ENCODE measurements around the gene ACO1. TPM values are rescaled to one million over a fixed set of nuclear protein-coding genes. Genes with fewer than 3 reads are reported as not detected.
"Not testable (repeated sequence)": the region's sequence is repeated elsewhere in the genome, so short reads cannot be mapped to it uniquely, and the experiment has no call there.

The ACO1 gene
- total RNA-seq, 2 experiments from 2014 or later: 15.3 to 15.7 TPM

DNA sequence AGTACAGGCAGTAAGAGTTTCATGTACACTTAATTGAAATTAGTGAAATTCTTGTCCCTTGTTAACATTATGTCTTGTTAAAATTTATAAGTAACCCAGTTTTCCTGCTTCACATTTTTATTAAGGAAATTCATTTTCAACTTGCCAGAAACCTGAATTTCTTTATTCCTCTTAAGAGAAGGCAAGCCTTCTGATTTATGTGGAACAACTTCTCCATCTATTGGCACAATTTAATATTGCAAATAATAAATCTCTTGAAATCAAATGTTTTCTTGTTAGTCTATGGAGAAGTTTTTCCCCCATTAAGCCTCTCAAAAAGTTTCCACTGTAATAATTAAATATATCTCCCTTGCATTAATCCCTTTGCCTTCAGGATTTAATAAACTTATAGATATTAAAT is 33.8 kb upstream of the ACO1 start:
- no peaks in the 10 kb centered on the region for H3K9me3 Mint-ChIP-seq

DNA sequence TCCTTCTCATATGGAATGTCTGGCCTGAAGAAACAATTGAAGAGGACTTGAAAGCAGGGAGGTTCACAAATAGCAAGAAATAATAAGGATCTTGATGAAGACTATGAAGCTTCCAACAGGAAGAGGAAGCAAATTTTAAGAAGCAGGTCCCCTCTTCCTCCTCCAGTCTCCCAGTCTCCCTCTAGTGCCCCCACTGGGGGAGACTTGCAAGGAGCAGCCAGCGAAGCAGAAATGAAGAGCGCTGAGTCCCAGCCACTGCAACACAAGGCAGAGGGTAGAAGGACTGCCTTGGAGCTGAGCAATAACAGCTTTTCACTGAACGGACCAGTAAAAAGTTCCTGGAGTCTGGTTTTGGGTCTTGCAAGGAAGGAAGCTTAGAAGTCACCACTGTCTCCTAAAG is 32.6 kb upstream of the ACO1 start:
- H3K9me3 Mint-ChIP-seq: no peaks in the 10 kb centered on the region
- DNase-seq: no peak
- no peaks in the 10 kb centered on the region for H3K27me3 Mint-ChIP-seq
- H3K36me3 Mint-ChIP-seq (ENCODE audit: low read depth): no peaks in the 10 kb centered on the region
- CTCF ChIA-PET: no interaction called here
- H3K4me3 Mint-ChIP-seq: no peak overlapping the region
- intact Hi-C loops (cut with micrococcal nuclease): no loop called here
- H3K27ac Mint-ChIP-seq: no peak overlapping the region
- POLR2A ChIA-PET: no interaction called here
- no peak for ATAC-seq
- TF ChIP-seq, protein P1, sequence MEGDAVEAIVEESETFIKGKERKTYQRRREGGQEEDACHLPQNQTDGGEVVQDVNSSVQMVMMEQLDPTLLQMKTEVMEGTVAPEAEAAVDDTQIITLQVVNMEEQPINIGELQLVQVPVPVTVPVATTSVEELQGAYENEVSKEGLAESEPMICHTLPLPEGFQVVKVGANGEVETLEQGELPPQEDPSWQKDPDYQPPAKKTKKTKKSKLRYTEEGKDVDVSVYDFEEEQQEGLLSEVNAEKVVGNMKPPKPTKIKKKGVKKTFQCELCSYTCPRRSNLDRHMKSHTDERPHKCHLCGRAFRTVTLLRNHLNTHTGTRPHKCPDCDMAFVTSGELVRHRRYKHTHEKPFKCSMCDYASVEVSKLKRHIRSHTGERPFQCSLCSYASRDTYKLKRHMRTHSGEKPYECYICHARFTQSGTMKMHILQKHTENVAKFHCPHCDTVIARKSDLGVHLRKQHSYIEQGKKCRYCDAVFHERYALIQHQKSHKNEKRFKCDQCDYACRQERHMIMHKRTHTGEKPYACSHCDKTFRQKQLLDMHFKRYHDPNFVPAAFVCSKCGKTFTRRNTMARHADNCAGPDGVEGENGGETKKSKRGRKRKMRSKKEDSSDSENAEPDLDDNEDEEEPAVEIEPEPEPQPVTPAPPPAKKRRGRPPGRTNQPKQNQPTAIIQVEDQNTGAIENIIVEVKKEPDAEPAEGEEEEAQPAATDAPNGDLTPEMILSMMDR (IDR thresholded peaks at IDR 0.05): no peak
- no peaks in the 10 kb centered on the region for H3K4me1 Mint-ChIP-seq (ENCODE audit: low read depth)

More for the DNA sequence above, 33.8 kb upstream of the ACO1 start:
- Mint-ChIP-seq H3K36me3 (ENCODE audit: low read depth) (no peaks in the 10 kb centered on the region), H3K27me3 (no peaks in the 10 kb centered on the region), H3K4me3 (no peak overlapping the region), H3K4me1 (ENCODE audit: low read depth) (no peaks in the 10 kb centered on the region), H3K27ac (no peak overlapping the region)
- intact Hi-C loops (cut with micrococcal nuclease): no loop called here
- DNase-seq (no peak), ATAC-seq (no peak)
- TF ChIP-seq, protein P1 (IDR thresholded peaks at IDR 0.05): peak; percentile 46
- ChIA-PET CTCF (interaction anchor here (0.8 to 1.0 kb wide), 3 partner anchors 10 to 231 kb away, joined by 3 read pairs; no protein-coding TSS in a partner anchor), POLR2A (no interaction called here)

DNA sequence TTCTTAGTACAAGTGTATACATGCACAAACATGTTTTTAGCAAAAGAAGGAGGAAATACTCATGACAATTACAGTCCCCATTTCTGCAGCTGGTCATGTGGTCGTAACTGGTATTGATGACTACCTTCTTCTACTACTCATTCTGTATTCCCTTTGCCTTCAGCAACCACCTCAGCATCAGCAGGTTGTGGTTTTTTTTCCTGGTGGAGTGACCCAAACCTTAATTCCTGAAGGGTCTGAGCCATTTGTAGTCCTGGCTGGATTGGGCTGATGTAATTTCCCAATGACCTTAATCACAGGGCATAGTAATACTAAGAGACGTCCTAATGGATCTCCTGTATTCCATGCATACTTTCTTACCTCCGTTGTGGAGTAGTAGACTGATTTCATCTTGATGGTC is 31.0 kb upstream of the ACO1 start:
- H3K27me3 Mint-ChIP-seq; intact Hi-C loops (cut with micrococcal nuclease); H3K36me3 Mint-ChIP-seq (ENCODE audit: low read depth); H3K9me3 Mint-ChIP-seq; H3K4me1 Mint-ChIP-seq (ENCODE audit: low read depth); ATAC-seq; CTCF ChIA-PET; DNase-seq; H3K27ac Mint-ChIP-seq; H3K4me3 Mint-ChIP-seq; POLR2A ChIA-PET: not testable (repeated sequence)

DNA sequence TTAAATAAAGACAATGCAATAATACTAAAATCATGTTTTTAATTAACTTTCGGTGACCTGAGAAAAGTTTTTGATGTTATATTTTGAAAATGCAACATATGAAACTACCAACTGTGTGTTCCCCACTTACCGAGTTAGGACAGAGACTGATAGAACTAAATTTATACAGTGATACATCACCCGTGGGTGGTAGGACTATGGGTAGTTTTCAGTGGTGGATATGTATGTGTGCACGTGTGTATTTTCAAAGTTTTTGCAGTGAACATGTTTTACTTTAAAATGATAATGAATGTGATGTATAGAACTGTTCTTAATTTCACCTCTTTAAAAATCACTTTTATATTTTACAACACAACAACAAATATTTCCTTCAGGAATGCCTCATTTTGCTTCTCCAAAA is 25.0 kb upstream of the ACO1 start:
- ATAC-seq (no peak), DNase-seq (peak; percentile 3)
- no peak overlapping the region for H3K4me3 Mint-ChIP-seq

DNA sequence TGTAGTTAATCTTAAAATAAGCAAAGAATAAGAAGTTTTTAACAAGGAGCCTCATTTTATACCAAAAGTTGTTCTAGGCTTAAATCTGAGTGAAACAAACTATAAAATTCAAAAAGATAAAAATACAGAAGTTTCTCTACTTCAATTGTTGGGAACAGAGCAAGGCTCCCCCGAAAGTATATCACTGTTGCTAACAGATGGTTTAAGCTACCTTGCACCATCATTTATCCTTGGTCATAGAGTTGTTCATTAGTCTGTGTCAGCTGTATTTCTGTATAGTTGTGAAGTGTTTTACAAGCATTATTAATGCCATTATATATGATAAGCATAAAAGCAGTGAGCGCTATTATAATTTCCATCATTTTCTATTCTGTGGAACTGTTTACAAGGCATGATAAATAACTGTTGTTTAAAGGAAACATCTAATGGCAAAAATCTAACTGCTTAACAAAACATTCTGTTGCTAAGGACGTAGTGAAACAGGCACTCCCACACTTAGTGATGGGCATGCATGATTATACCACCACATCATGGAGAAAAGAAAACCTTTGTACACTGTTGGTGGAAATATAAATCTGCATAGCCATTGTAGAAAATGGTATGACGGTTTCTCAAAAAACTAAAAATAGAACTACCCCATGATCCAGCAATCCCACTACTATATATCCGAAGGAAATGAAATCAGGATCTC is 23.3 kb upstream of the ACO1 start:
- Mint-ChIP-seq H3K9me3 (no peaks in the 10 kb centered on the region), H3K27ac (no peak overlapping the region), H3K27me3 (peaks cover 5% of the 10 kb centered on the region), H3K36me3 (ENCODE audit: low read depth) (no peaks in the 10 kb centered on the region), H3K4me1 (ENCODE audit: low read depth) (no peaks in the 10 kb centered on the region), H3K4me3 (no peak overlapping the region)
- DNase-seq (no peak), ATAC-seq (peak; percentile 37)
- ChIA-PET POLR2A (no interaction called here), CTCF (no interaction called here)
- TF ChIP-seq, protein P1 (IDR thresholded peaks at IDR 0.05): no peak
- intact Hi-C loops (cut with micrococcal nuclease): no loop called here

More for the DNA sequence above, 25.0 kb upstream of the ACO1 start:
- Mint-ChIP-seq H3K27ac (no peak overlapping the region), H3K9me3 (no peaks in the 10 kb centered on the region), H3K27me3 (peaks cover 5% of the 10 kb centered on the region), H3K4me1 (ENCODE audit: low read depth) (no peaks in the 10 kb centered on the region), H3K36me3 (ENCODE audit: low read depth) (no peaks in the 10 kb centered on the region)
- intact Hi-C loops (cut with micrococcal nuclease): no loop called here
- POLR2A ChIA-PET: no interaction called here
- TF ChIP-seq, protein P1 (IDR thresholded peaks at IDR 0.05): no peak
- CTCF ChIA-PET: interaction anchor here (0.8 to 1.5 kb wide), 3 partner anchors 19 to 221 kb away, joined by 3 to 4 read pairs (median 4); no protein-coding TSS in a partner anchor

Measured in activated CD8-positive, alpha-beta T cell treated with anti-CD3 and anti-CD28 coated beads for 36 hours (primary cell).